ENCODE measurements around the gene LRIT3.

Gene LRIT3

GRCh38 chr4:109910256-109910655 lies 62.3 kb downstream of the LRIT3 start:
- DNase-seq: no peak

DNA sequence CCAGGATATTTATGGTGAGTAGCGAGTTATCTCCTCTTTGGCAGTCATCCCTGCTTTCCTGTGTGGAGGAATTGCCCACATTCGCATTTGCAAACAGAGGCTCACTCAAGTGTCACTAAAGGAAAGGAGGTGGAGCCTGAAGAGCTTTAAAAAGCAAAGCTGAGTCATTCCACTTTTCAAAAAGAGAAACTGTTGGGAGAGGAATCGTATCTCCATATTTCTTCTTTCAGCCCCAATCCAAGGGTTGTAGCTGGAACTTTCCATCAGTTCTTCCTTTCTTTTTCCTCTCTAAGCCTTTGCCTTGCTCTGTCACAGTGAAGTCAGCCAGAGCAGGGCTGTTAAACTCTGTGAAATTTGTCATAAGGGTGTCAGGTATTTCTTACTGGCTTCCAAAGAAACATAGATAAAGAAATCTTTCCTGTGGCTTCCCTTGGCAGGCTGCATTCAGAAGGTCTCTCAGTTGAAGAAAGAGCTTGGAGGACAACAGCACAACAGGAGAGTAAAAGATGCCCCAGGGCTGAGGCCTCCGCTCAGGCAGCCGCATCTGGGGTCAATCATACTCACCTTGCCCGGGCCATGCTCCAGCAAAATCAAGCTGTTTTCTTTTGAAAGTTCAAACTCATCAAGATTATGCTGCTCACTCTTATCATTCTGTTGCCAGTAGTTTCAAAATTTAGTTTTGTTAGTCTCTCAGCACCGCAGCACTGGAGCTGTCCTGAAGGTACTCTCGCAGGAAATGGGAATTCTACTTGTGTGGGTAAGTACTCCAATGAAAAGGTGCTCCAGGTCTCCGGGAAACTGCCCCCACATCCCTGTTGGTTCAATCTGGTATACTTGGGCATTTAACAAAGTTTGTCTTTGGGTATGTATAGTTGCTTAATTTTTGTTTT lies 65.0 kb downstream of the LRIT3 start, which contains the start of gene EGF:
TSS of gene EGF (plus strand) at position 178 of the 890 bp plus-strand sequence. CDS start at position 631, 453 bp downstream.
- no peak for DNase-seq

- DNase-seq: no peak
Measured at GRCh38 chr4:109913596-109914241, 65.8 kb downstream of the LRIT3 start.

DNA sequence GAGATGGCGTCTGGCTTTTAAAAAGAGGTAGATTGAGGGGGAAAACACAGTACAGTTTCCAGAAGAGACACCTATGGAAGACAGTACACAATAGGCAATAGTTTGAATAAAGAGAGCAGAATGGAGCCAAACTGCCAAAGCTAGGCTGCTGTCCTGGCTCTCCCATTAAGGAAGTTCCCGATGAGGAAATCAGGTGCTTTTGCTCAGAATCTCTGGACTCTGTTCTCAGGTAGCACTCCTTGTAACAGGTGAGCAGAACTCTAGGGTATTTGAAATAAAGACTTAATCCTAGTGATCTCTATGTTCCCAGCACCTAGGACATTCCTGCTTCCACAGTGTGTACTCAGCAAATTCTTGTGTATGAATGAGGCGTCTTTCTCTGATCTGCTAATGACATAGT lies 66.4 kb downstream of the LRIT3 start:
- DNase-seq: no peak

DNA sequence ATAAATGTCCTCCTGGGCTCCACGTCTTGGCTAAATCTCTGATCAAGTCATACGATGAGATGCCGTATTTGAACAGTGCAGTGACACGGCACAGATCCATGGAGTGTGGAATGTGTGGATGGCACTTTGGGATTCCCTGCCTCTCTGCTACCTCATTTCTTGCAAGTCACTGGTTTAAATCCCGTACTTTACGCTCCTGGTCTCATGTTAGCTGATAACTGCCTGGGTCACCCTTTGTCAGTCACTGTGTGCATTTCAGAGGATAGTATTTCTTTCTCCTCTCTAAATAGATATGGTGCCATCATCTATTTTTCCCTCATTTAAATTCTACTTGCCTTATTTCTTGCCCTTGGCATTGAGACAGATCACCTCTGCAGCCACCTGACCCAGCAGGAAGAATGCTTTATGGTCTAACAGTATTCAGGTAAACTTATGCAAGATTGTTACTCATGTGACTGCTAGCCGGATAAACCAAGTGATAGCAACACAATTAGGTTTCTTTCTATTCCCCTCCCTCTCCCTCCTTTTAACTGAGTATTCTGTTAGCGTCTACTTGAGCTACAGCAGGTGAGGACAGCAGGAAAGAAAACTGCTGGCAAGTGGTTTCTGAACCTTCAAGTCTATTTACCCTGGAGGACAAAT lies 67.6 kb downstream of the LRIT3 start:
- no peak for DNase-seq

- DNase-seq: no peak
Measured at GRCh38 chr4:109916027-109916409, 68.1 kb downstream of the LRIT3 start.

GRCh38 chr4:109921384-109921808 lies 73.5 kb downstream of the LRIT3 start:
- DNase-seq: no peak
